Epithelial cell of proximal tubule (primary cell): ENCODE data around the gene GID8. TPM values are rescaled to one million over a fixed set of nuclear protein-coding genes. Genes with fewer than 3 reads are reported as not detected.
A peak's percentile ranks its signal among the peaks of the same experiment; 100 is the strongest.

Experiments
- DNase-seq: peaks from one replicate; pipeline ENCODE4 v3.0.0-alpha.2; 2011; ENCODE audit warnings: low read depth
- H3K4me3 ChIP-seq: 2 replicates; pipeline ENCODE4 v1.5.1; 2011; ENCODE audit warnings: low read depth, mild to moderate bottlenecking, low read length
- total RNA-seq: library from RNA; depleted of rRNA; stranded (reverse); fragments of >200 nt; gene quantifications from 2 replicates; pipeline ENCODE4 v1.2.3, GENCODE V29; 2015
- TF ChIP-seq, protein P1 (sequence below): conservative IDR thresholded peaks from 2 replicates; pipeline ENCODE4 v1.5.1; 2012; ENCODE audit warnings: low read depth, mild to moderate bottlenecking, low read length

The GID8 gene
- total RNA-seq, 1 donor from 2014 or later = 23.6 TPM

DNA sequence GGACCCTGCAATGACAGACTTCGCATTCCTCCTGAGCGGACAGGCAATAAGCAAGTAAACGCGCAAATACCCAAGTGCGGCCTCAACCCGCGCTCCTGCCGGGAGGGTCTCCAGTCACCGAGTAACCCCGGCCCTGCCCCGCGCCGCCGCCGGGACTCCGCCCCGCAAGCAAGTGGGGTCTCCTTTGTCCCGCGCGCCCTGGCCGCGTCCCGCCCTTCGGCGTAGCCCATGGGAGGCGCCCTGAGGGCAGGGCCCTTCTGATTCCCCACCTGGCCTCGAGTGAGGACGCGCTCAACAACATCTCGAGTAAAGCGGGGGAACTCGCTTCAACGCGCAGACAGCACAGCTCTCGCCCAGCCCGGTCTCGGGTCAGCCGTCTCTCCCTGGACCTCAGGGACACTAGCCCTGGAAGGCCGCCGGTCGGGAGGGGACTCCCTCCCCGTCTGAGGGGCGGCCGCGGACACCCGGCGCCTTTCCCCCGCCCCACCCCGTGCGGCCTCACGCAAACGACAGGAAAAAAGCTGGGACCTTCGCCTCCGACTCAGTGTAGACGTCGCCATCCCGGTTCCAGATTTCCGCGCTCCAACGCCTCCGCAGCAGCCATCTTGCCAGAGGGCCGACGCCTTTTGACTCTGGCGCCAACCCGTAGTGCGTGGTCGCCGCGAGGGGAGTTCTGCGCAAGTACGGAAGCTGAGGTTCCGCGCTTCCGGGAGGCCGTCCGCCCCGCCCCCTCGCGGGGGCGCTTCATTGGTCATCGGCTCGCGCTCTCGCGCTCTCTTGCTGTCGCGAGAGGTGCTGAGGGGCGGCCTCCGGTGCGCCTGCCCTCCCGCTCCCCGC, 461 bp upstream of the GID8 start:
- DNase-seq = no peak
- TF ChIP-seq, protein P1, sequence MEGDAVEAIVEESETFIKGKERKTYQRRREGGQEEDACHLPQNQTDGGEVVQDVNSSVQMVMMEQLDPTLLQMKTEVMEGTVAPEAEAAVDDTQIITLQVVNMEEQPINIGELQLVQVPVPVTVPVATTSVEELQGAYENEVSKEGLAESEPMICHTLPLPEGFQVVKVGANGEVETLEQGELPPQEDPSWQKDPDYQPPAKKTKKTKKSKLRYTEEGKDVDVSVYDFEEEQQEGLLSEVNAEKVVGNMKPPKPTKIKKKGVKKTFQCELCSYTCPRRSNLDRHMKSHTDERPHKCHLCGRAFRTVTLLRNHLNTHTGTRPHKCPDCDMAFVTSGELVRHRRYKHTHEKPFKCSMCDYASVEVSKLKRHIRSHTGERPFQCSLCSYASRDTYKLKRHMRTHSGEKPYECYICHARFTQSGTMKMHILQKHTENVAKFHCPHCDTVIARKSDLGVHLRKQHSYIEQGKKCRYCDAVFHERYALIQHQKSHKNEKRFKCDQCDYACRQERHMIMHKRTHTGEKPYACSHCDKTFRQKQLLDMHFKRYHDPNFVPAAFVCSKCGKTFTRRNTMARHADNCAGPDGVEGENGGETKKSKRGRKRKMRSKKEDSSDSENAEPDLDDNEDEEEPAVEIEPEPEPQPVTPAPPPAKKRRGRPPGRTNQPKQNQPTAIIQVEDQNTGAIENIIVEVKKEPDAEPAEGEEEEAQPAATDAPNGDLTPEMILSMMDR = no peak

DNA sequence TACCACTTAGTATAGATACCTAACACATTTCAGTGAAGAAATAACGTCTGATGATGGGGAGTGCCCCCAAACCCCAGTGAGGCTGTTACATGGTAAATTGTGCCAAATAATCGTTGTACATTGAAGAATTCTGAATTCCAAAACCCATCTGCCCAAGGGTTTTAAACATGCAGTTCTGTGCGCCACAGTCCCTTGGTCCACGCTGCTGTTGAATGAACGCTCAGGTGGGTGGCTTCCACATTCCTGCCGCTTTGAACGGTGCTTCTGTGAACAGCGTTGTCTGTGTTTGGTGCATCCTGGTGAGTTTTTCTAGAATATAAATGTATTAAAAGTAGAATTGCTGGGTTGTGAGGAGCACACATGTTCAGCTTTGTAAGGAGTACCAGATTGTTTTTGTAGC, 2.9 kb downstream of the GID8 start:
- TF ChIP-seq, protein P1 = no peak
- DNase-seq = no peak
- no peak overlapping the region for H3K4me3 ChIP-seq

More for the DNA sequence above, 461 bp upstream of the GID8 start:
- H3K4me3 ChIP-seq = peak overlapping the region; percentile 92

DNA sequence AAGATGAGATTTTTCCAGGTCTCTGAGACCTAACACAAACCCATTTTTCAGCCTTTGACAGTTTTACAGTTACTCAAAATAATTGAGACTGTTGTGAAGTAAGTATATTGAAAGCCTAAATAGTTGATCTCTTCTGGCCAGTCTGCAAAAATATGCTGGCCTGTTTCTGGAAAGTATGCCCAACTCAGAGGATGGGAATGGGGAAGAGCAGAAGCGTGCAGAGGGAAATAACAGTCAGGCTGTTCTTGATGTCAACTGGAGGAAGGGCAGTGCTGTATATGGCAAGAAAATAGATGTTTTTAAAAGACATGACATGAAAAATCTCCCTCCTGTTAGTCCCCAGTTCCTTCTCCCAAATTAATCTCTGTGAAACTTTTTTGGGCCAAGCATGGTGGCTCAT, 3.8 kb downstream of the GID8 start:
- H3K4me3 ChIP-seq = no peak overlapping the region
- DNase-seq = no peak
- TF ChIP-seq, protein P1 = no peak

DNA sequence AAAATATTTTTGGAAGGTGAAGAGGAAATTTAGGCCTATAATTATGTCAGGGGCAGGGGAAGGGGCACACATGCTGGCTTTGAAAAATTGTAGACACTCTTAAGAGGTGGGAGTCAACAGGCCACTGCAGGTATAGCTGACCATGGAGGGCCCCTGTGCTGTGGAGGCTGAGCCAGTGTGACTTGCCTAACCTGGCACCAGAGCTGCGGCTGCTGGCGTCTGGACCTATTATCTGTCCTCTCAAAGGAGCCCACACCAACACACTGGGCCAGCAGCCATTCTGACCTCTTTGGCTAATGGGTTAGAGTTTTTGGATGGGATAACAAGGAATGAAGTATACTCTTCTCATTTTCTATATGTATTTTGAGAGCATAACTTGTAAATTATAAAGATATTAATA, 4.5 kb downstream of the GID8 start:
- no peak for DNase-seq
- no peak overlapping the region for H3K4me3 ChIP-seq
- TF ChIP-seq, protein P1 = no peak

DNA sequence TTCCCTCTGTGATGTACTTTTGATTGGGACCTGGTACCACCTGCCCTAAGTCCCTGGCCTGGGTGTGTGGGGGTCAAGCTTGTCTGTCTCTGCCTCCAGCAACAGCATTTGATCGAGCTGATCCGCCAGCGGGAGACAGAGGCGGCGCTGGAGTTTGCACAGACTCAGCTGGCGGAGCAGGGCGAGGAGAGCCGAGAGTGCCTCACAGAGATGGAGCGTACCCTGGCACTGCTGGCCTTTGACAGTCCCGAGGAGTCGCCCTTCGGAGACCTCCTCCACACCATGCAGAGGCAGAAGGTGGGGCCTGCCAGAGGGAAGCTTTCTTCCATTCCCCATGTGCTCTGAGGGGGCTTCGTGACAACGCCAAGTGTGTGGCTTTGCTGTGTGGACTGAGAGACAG, 5.4 kb downstream of the GID8 start:
- TF ChIP-seq, protein P1 = no peak
- no peak for DNase-seq
- no peak overlapping the region for H3K4me3 ChIP-seq

DNA sequence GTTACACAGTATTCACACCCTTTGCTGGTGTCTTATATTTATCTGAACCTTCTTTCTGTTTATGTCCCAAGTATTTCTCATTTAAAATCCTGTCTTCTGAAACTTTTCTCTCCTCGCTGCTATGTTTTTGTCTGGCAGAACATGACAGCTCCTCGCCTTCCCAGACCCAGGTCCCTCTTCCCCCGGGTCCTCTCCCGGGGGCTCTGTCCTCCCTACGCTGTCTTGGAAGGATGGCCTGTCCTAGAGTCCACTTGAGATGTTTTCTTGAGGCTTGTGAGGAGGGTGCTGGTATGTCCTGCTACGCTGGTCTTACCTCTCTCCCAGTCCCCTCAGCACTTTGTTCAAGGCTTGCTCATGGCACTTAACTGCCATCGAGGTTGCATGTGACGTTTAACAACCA, 6.2 kb downstream of the GID8 start:
- TF ChIP-seq, protein P1 = no peak
- H3K4me3 ChIP-seq = no peak overlapping the region
- DNase-seq = no peak

DNA sequence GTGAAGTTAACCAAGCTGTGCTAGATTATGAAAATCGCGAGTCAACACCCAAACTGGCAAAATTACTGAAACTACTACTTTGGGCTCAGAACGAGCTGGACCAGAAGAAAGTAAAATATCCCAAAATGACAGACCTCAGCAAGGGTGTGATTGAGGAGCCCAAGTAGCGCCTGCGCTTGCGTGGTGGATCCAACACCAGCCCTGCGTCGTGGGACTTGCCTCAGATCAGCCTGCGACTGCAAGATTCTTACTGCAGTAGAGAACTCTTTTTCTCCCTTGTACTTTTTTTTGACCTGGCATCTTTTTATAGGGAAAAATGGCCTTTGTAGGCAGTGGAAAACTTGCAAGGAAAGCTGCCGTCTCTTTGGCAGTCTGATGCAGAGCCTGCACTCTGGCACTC, 6.8 kb downstream of the GID8 start:
- TF ChIP-seq, protein P1 = no peak
- no peak for DNase-seq
- no peak overlapping the region for H3K4me3 ChIP-seq
